B cell (primary cell): ENCODE data around the gene CEMIP2. TPM values are rescaled to one million over a fixed set of nuclear protein-coding genes. Genes with fewer than 3 reads are reported as not detected.
A peak's percentile ranks its signal among the peaks of the same experiment; 100 is the strongest.

Source experiments
- ATAC-seq: fragments of 200-7000 bp; cut with Tn5 transposase; one replicate; pipeline ENCODE4 v1.10.0; 2021; ENCODE audit warnings: low read depth, mild to moderate bottlenecking, moderate number of reproducible peaks, moderate library complexity
- CTCF ChIA-PET: fragments of 350-600 bp; sonication (Branson Sonifier 250); formaldehyde crosslinking; loops from one replicate; lab custom pipeline; 2021; ENCODE audit warnings: antibody characterized with exemption, inconsistent platforms; lab: Charles Lee
- POLR2A ChIA-PET: fragments of 350-600 bp; sonication (Branson Sonifier 250); formaldehyde crosslinking; loops from one replicate; lab custom pipeline; 2021; ENCODE audit warnings: antibody characterized with exemption; lab: Charles Lee
- DNase-seq: peaks from one replicate; pipeline ENCODE4 v3.0.0; 2013
- H2AFZ ChIP-seq: 2 replicates; pipeline ENCODE4 v1.6.1; 2012; ENCODE audit warnings: mild to moderate bottlenecking, low read depth, low read length; ENCODE audit not compliant: insufficient read depth, poor library complexity, severe bottlenecking
- H3K27ac ChIP-seq, 2 donors: 1 replicate in 1 of 2; 2 replicates in 1 of 2; pipeline ENCODE4 v1.5.1; 2012 to 2013; ENCODE audit warnings: low read length in 2 of 2, mild to moderate bottlenecking in 2 of 2, moderate library complexity in 1 of 2
- H3K27me3 ChIP-seq, 4 experiments: fragments of 200-600 bp in 1 of 4; sonication (generic) in 1 of 4; replicated peaks in 1 of 4; 1 replicate in 2 of 4; 2 replicates in 2 of 4; pipeline versions ENCODE4 v1.6.1 to v1.7.0; 2013 to 2016; ENCODE audit warnings: low read length in 3 of 4, mild to moderate bottlenecking in 2 of 4, mixed read lengths in 1 of 4, moderate library complexity in 1 of 4; ENCODE audit not compliant: insufficient read depth in 4 of 4, control insufficient read depth in 3 of 4; ENCODE audit errors: control extremely low read depth in 1 of 4
- H3K36me3 ChIP-seq, 2 experiments: replicated peaks in 1 of 2; 1 replicate in 1 of 2; 2 replicates in 1 of 2; pipeline versions ENCODE4 v1.6.1 to v1.7.1; 2013; ENCODE audit warnings: low read length in 1 of 2; ENCODE audit not compliant: insufficient read depth in 2 of 2, control insufficient read depth in 1 of 2; ENCODE audit errors: control extremely low read depth in 1 of 2, extremely low read depth in 1 of 2
- H3K4me1 ChIP-seq, 2 donors: fragments of 200-600 bp in 1 of 2; sonication (generic) in 1 of 2; 1 replicate in 1 of 2; 2 replicates in 1 of 2; pipeline versions ENCODE4 v1.5.1 to v1.6.1; 2013 to 2017; ENCODE audit warnings: low read length in 2 of 2; ENCODE audit not compliant: control insufficient read depth in 2 of 2, insufficient read depth in 2 of 2
- H3K4me2 ChIP-seq: replicated peaks from 2 replicates; pipeline ENCODE3; 2012; ENCODE audit warnings: mild to moderate bottlenecking, low read depth, low read length; ENCODE audit not compliant: poor library complexity, severe bottlenecking
- H3K4me3 ChIP-seq, 5 experiments: fragments of 200-600 bp in 1 of 5; sonication (generic) in 1 of 5; 1 replicate in 3 of 5; 2 replicates in 2 of 5; pipeline versions ENCODE4 v1.5.1 to v1.7.0; 2011 to 2016; ENCODE audit warnings: low read length in 4 of 5, mild to moderate bottlenecking in 4 of 5, low read depth in 2 of 5, control low read depth in 1 of 5, moderate library complexity in 1 of 5; ENCODE audit not compliant: insufficient read depth in 1 of 5; ENCODE audit errors: control extremely low read depth in 1 of 5, extremely low read depth in 1 of 5
- H3K79me2 ChIP-seq: fragments of 200-600 bp; sonication (generic); one replicate; pipeline ENCODE4 v1.6.0; 2016; ENCODE audit warnings: low read length; ENCODE audit not compliant: control insufficient read depth, insufficient read depth
- H3K9ac ChIP-seq: fragments of 200-600 bp; sonication (generic); 2 replicates; pipeline ENCODE4 v1.6.1; 2017; ENCODE audit warnings: mild to moderate bottlenecking, low read length, moderate library complexity
- H3K9me3 ChIP-seq, 3 donors: one replicate each; pipeline versions ENCODE4 v1.6.1 to v1.7.1; 2013; ENCODE audit warnings: low read length in 2 of 3; ENCODE audit not compliant: control insufficient read depth in 2 of 3, insufficient read depth in 1 of 3; ENCODE audit errors: control extremely low read depth in 1 of 3
- H4K20me1 ChIP-seq: 2 replicates; pipeline ENCODE4 v1.6.0; 2012; ENCODE audit warnings: mild to moderate bottlenecking, low read length; ENCODE audit not compliant: insufficient read depth, control insufficient read depth, poor library complexity, severe bottlenecking
- H3K27ac Mint-ChIP-seq: one replicate; pipeline ENCODE4 v1.8.0; 2021; ENCODE audit warnings: mixed read lengths
- H3K27me3 Mint-ChIP-seq: one replicate; pipeline ENCODE4 v1.8.0; 2021; ENCODE audit warnings: mixed read lengths
- H3K4me1 Mint-ChIP-seq: one replicate; pipeline ENCODE4 v1.8.0; 2021; ENCODE audit warnings: mixed read lengths
- H3K4me3 Mint-ChIP-seq: one replicate; pipeline ENCODE4 v1.8.0; 2021; ENCODE audit warnings: mixed read lengths
- H3K9me3 Mint-ChIP-seq: one replicate; pipeline ENCODE4 v1.8.0; 2022; ENCODE audit warnings: mixed read lengths; ENCODE audit not compliant: insufficient read depth
- CTCF ChIP-seq: fragments of 200-600 bp; IDR thresholded peaks from one replicate; pipeline ENCODE4 v1.8.0; 2022; ENCODE audit warnings: antibody characterized with exemption, mild to moderate bottlenecking
- EZH2 ChIP-seq: IDR thresholded peaks from 2 replicates; pipeline ENCODE4 v1.6.1; 2012; ENCODE audit warnings: borderline replicate concordance, low read depth, mild to moderate bottlenecking, moderate library complexity, low read length; ENCODE audit not compliant: insufficient read depth, poor library complexity, severe bottlenecking
- WGBS: methylation state at CpG from one replicate; pipeline ENCODE4 v1.1.5; 2013; ENCODE audit warnings: missing lambda C conversion rate; ENCODE audit not compliant: insufficient coverage; 5-methylcytosine and 5-hydroxymethylcytosine counted together
- intact Hi-C: fragments of 100-400 bp; cut with micrococcal nuclease; formaldehyde crosslinking; loops from one replicate; pipeline ENCODE4 v1.10.0; 2022
- polyA plus RNA-seq: library from polyadenylated mRNA; depleted of rRNA; stranded (reverse); fragments of >200 nt; gene quantifications from 2 replicates; pipeline ENCODE4 v1.2.3, GENCODE V29; 2012
- total RNA-seq, 2 donors: library from RNA; stranded (reverse); fragments of 120-200 nt in 1 of 2; gene quantifications; 1 replicate in 1 of 2; 2 replicates in 1 of 2; pipeline versions ENCODE4 v1.2.3 to v1.2.4, GENCODE V29; 2013 to 2022

Gene CEMIP2
- total and polyA plus RNA-seq, 2 donors (not counting 1 experiment from before 2014, with no cell fraction given) = 35.4 to 90.6 TPM

- no peak overlapping the region for H3K4me3 Mint-ChIP-seq
These were observed 91.1 kb downstream of the CEMIP2 start for GRCh38 chr9:71677209-71677608.

GRCh38 chr9:71676460-71676859 lies 91.9 kb downstream of the CEMIP2 start:
- no peaks in the 10 kb centered on the region for H4K20me1 ChIP-seq
- ATAC-seq = no peak
- H3K9ac ChIP-seq = peak overlapping the region; percentile 12
- H3K27ac Mint-ChIP-seq = peak overlapping the region; percentile 39
- H3K27ac ChIP-seq = peak overlapping the region in 1 of 2 donors; percentile 31
- peak overlapping the region; percentile 50 for H3K4me2 ChIP-seq
- H3K36me3 ChIP-seq = no peaks in the 10 kb centered on the region
- ChIA-PET CTCF (interaction anchor here (1.0 kb wide), 1 partner anchor 10 kb away, joined by 3 read pairs; no protein-coding TSS in a partner anchor), POLR2A (no interaction called here)
- no peak overlapping the region for H2AFZ ChIP-seq
- peak overlapping the region; percentile 64 for H3K4me3 Mint-ChIP-seq
- no peaks in the 10 kb centered on the region for H3K27me3 Mint-ChIP-seq
- H3K9me3 ChIP-seq = peaks cover 0 to 7% (median 0%) of the 10 kb centered on the region in 3 donors
- TF ChIP-seq CTCF = no peak
- TF ChIP-seq EZH2 = no peak
- intact Hi-C loops = no loop called here
- H3K27me3 ChIP-seq = no peaks in the 10 kb centered on the region
- H3K9me3 Mint-ChIP-seq = no peaks in the 10 kb centered on the region
- H3K79me2 ChIP-seq = no peaks in the 10 kb centered on the region
- no peak for DNase-seq
- H3K4me3 ChIP-seq = peak overlapping the region in 1 of 5 experiments; percentile 15
- peaks cover 62% of the 10 kb centered on the region for H3K4me1 Mint-ChIP-seq
- H3K4me1 ChIP-seq = peaks cover 56 to 60% of the 10 kb centered on the region in 2 donors

More at GRCh38 chr9:71677209-71677608, 91.1 kb downstream of the CEMIP2 start:
- Histone ChIP-seq H3K4me1 (peaks cover 64 to 66% of the 10 kb centered on the region in 2 donors), H3K36me3 (no peaks in the 10 kb centered on the region), H3K79me2 (no peaks in the 10 kb centered on the region), H3K4me2 (peak overlapping the region; percentile 50), H2AFZ (no peak overlapping the region), H3K9me3 (peaks cover 0 to 7% (median 0%) of the 10 kb centered on the region in 3 donors), H3K4me3 (no peak overlapping the region), H3K27me3 (no peaks in the 10 kb centered on the region), H4K20me1 (no peaks in the 10 kb centered on the region), H3K27ac (peak overlapping the region; percentile 22 to 41), H3K9ac (no peak overlapping the region)
- Mint-ChIP-seq H3K27ac (peak overlapping the region; percentile 28), H3K9me3 (no peaks in the 10 kb centered on the region), H3K4me1 (peaks cover 70% of the 10 kb centered on the region), H3K27me3 (no peaks in the 10 kb centered on the region)
- no peak for DNase-seq
- no peak for ATAC-seq
- CTCF ChIA-PET = no interaction called here
- intact Hi-C loops = no loop called here
- no peak for TF ChIP-seq EZH2
- TF ChIP-seq CTCF = no peak
- POLR2A ChIA-PET = no interaction called here
- WGBS = no CpG with 5 or more reads among the region's 1 CpG
